Glutamatergic neuron (in vitro differentiated cells): Measurements from ENCODE around the gene GINM1. TPM values are rescaled to one million over a fixed set of nuclear protein-coding genes. Genes with fewer than 3 reads are reported as not detected.
A peak's percentile ranks its signal among the peaks of the same experiment; 100 is the strongest.

Experiments
- DNase-seq: peaks from one replicate; pipeline ENCODE4 v3.0.0; 2022
- H3K27ac Mint-ChIP-seq: one replicate; pipeline ENCODE4 v1.8.0; 2020; ENCODE audit warnings: mild to moderate bottlenecking, mixed read lengths, inconsistent platforms; ENCODE audit not compliant: unreplicated experiment
- H3K27me3 Mint-ChIP-seq: one replicate; pipeline ENCODE4 v1.8.0; 2020; ENCODE audit warnings: mild to moderate bottlenecking, moderate library complexity, mixed read lengths, inconsistent platforms; ENCODE audit not compliant: unreplicated experiment
- H3K36me3 Mint-ChIP-seq: one replicate; pipeline ENCODE4 v1.8.0; 2020; ENCODE audit warnings: mild to moderate bottlenecking, mixed read lengths, inconsistent platforms; ENCODE audit not compliant: unreplicated experiment
- H3K4me1 Mint-ChIP-seq: one replicate; pipeline ENCODE4 v1.8.0; 2020; ENCODE audit warnings: mild to moderate bottlenecking, low read depth, mixed read lengths, inconsistent platforms; ENCODE audit not compliant: unreplicated experiment
- H3K4me3 Mint-ChIP-seq: one replicate; pipeline ENCODE4 v1.8.0; 2020; ENCODE audit warnings: mild to moderate bottlenecking, mixed read lengths, inconsistent platforms; ENCODE audit not compliant: unreplicated experiment
- H3K9me3 Mint-ChIP-seq: one replicate; pipeline ENCODE4 v1.8.0; 2020; ENCODE audit warnings: mild to moderate bottlenecking, moderate library complexity, mixed read lengths, inconsistent platforms; ENCODE audit not compliant: unreplicated experiment
- CTCF ChIP-seq: fragments of 200-600 bp; sonication (generic); IDR thresholded peaks from one replicate; pipeline ENCODE4 v1.5.0; 2021; ENCODE audit not compliant: partially characterized antibody, unreplicated experiment
- total RNA-seq: library from RNA; stranded (reverse); fragmentation: NEBNext Ultra II Directional; extraction: Animal tissue kit (Norgen Biotek cat#: 25700); gene quantifications from one replicate; pipeline ENCODE4 v1.2.1, GENCODE V29; 2021; ENCODE audit not compliant: unreplicated experiment

Gene GINM1
- total RNA-seq, 1 donor from 2014 or later = 11.2 TPM

- no peak overlapping the region for H3K4me3 Mint-ChIP-seq
- H3K36me3 Mint-ChIP-seq = no peaks in the 10 kb centered on the region
- DNase-seq = no peak
- H3K27me3 Mint-ChIP-seq = no peaks in the 10 kb centered on the region
- TF ChIP-seq CTCF = no peak
- H3K4me1 Mint-ChIP-seq = no peaks in the 10 kb centered on the region
- no peak overlapping the region for H3K27ac Mint-ChIP-seq
- no peaks in the 10 kb centered on the region for H3K9me3 Mint-ChIP-seq
Observed at GRCh38 chr6:149592983-149593382, 26.8 kb downstream of the GINM1 start.

GRCh38 chr6:149593408-149593807 lies 27.2 kb downstream of the GINM1 start:
- Mint-ChIP-seq H3K36me3 (no peaks in the 10 kb centered on the region), H3K27me3 (no peaks in the 10 kb centered on the region), H3K9me3 (no peaks in the 10 kb centered on the region), H3K4me3 (no peak overlapping the region), H3K27ac (no peak overlapping the region), H3K4me1 (no peaks in the 10 kb centered on the region)
- no peak for TF ChIP-seq CTCF
- no peak for DNase-seq

GRCh38 chr6:149600508-149600907 lies 34.3 kb downstream of the GINM1 start:
- Mint-ChIP-seq H3K4me1 (no peaks in the 10 kb centered on the region), H3K4me3 (no peak overlapping the region), H3K36me3 (no peaks in the 10 kb centered on the region), H3K9me3 (peaks cover 2% of the 10 kb centered on the region), H3K27ac (no peak overlapping the region), H3K27me3 (no peaks in the 10 kb centered on the region)
- no peak for DNase-seq
- TF ChIP-seq CTCF = no peak

GRCh38 chr6:149608381-149608982 lies 42.3 kb downstream of the GINM1 start:
- no peaks in the 10 kb centered on the region for H3K36me3 Mint-ChIP-seq
- no peaks in the 10 kb centered on the region for H3K27me3 Mint-ChIP-seq
- DNase-seq = no peak
- H3K27ac Mint-ChIP-seq = no peak overlapping the region
- TF ChIP-seq CTCF = peak; percentile 24
- no peaks in the 10 kb centered on the region for H3K4me1 Mint-ChIP-seq
- H3K4me3 Mint-ChIP-seq = no peak overlapping the region
- H3K9me3 Mint-ChIP-seq = no peaks in the 10 kb centered on the region

GRCh38 chr6:149614337-149614736 lies 48.2 kb downstream of the GINM1 start:
- TF ChIP-seq CTCF = no peak
- no peaks in the 10 kb centered on the region for H3K4me1 Mint-ChIP-seq
- DNase-seq = no peak
- H3K36me3 Mint-ChIP-seq = no peaks in the 10 kb centered on the region
- no peaks in the 10 kb centered on the region for H3K9me3 Mint-ChIP-seq
- H3K27ac Mint-ChIP-seq = no peak overlapping the region
- H3K4me3 Mint-ChIP-seq = no peak overlapping the region
- H3K27me3 Mint-ChIP-seq = no peaks in the 10 kb centered on the region
